DND-41 (cell line): Measurements from ENCODE around the gene KCNAB1.

Source experiments
- EZH2 ChIP-seq: IDR thresholded peaks from 3 replicates; pipeline ENCODE4 v1.6.1; 2012; ENCODE audit warnings: borderline replicate concordance, low read depth, mild to moderate bottlenecking, moderate library complexity, low read length, inconsistent platforms; ENCODE audit not compliant: severe bottlenecking
- TF ChIP-seq, protein P1 (sequence below): IDR thresholded peaks from 2 replicates; pipeline ENCODE4 v1.5.1; 2012; ENCODE audit warnings: borderline replicate concordance, low read length, moderate library complexity, mild to moderate bottlenecking; ENCODE audit not compliant: poor library complexity, severe bottlenecking; ENCODE audit errors: extremely low read depth

DNA sequence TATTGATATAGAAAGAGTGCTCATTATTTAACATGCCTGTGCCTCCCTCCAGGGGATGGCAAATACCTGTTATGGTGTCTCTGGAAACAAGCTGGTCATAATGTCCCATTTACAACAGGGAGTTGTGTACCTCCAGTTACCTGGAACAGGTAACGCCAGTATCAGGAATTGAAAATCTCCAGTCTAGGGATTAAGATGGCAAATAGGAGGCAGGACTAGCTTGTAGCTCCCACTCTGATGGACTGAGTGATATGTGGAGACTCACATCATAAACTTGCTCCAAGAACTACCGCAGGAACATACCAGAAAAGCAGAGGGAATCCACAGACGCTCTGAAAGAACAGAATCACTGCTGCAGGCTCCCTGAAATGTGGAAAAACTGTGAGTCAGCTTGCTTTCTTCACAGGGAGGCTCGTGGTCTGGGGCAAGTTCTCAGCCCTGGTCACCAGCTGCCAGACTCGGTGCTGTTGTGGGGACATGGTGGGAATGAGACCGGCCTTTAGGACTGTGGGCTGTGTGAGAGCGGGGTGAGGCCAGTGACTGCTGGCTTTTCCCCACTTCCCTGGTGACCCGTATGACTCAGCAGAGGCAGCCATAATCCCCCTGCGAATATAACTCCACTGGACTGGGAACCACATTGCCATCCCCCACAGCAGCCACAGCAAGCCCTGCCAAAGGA, 97.4 kb downstream of the KCNAB1 start:
- TF ChIP-seq, protein P1, sequence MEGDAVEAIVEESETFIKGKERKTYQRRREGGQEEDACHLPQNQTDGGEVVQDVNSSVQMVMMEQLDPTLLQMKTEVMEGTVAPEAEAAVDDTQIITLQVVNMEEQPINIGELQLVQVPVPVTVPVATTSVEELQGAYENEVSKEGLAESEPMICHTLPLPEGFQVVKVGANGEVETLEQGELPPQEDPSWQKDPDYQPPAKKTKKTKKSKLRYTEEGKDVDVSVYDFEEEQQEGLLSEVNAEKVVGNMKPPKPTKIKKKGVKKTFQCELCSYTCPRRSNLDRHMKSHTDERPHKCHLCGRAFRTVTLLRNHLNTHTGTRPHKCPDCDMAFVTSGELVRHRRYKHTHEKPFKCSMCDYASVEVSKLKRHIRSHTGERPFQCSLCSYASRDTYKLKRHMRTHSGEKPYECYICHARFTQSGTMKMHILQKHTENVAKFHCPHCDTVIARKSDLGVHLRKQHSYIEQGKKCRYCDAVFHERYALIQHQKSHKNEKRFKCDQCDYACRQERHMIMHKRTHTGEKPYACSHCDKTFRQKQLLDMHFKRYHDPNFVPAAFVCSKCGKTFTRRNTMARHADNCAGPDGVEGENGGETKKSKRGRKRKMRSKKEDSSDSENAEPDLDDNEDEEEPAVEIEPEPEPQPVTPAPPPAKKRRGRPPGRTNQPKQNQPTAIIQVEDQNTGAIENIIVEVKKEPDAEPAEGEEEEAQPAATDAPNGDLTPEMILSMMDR, result no peak
- TF ChIP-seq EZH2, result no peak
